ENCODE measurements around the gene ACAA1. TPM values are rescaled to one million over a fixed set of nuclear protein-coding genes. Genes with fewer than 3 reads are reported as not detected.
A peak's percentile ranks its signal among the peaks of the same experiment; 100 is the strongest.
"Not testable (repeated sequence)": the region's sequence is repeated elsewhere in the genome, so short reads cannot be mapped to it uniquely, and the experiment has no call there.

The ACAA1 gene
- total RNA-seq, 2 experiments from 2014 or later, result 52.2 to 64.6 TPM

DNA sequence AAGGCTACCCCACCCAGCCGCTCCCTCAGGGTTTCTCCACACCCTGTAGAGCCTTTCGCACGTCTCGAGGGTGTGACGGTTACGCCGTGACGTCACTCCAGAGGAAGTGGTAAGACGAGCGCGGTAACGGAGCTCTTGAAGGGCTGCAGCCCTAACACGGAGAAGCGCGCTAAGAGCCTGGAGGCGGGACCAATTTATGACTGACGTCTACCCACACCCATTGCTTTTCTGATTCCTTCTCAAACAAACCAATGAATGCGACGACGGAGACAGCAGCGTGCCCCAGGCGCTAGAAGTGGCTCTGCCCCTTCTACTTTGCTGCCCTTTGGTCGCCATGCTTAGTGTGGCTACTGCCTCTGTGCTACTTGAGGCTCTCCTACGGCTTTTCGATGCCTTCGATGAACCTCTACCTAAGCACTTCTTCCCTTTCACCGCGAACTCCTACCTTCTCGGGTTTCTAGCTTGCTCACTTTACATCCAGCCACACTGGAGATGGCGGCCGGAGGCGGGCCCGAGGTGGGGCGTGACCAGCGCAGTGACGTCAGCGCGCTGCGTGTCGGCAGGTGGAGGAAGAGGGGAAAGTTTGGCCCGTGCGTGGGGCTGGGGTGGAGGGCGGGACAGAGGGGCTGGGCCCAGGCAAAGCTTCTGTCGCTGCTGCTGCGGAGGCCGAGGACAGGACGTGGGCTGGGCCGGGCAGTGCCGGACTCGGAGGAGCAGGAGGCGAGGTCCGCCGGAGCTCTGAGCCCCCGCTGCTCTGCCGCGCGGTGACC is 28.2 kb upstream of the ACAA1 start, which contains the start of gene OXSR1:
Gene OXSR1 (plus strand): TSS at position 586 of the 770 bp plus-strand sequence. CDS start 340 bp downstream, outside the sequence.
- peak within 1 kb of the TSS; percentile 99 for H3K27ac Mint-ChIP-seq
- peaks cover 40% of the 10 kb centered on the region for H3K4me1 Mint-ChIP-seq
- peak; percentile 94 for ATAC-seq
- H3K4me3 Mint-ChIP-seq, result peak within 1 kb of the TSS; percentile 92
- H3K27me3 Mint-ChIP-seq, result no peaks in the 10 kb centered on the region
- no peaks in the 10 kb centered on the region for H3K9me3 Mint-ChIP-seq (ENCODE audit: low read depth)
- DNase-seq, result peak; percentile 98
- intact Hi-C loops (cut with DNase I, micrococcal nuclease), result loop anchor here (1.0 to 10.0 kb wide), 9 partner anchors 28 to 1241 kb away; partner anchors contain the start of genes ACAA1 (in 2 of the 2), DLEC1 (in 1 of the 2), RPSA (in 1 of the 2) and SCN11A (in 1 of the 2)
- peaks cover 16% of the 10 kb centered on the region for H3K36me3 Mint-ChIP-seq (ENCODE audit: low read depth)
- CTCF ChIA-PET, result interaction anchor here (0.7 to 2.0 kb wide), 10 partner anchors 10 to 315 kb away, joined by 3 to 8 read pairs (median 4); partner anchors contain the start of genes ACAA1 and MYD88
- POLR2A ChIA-PET, result interaction anchor here (0.8 to 4.1 kb wide), 7 partner anchors 21 to 182 kb away, joined by 3 to 47 read pairs (median 5); partner anchors contain the start of genes ACAA1, MYD88 and XYLB

DNA sequence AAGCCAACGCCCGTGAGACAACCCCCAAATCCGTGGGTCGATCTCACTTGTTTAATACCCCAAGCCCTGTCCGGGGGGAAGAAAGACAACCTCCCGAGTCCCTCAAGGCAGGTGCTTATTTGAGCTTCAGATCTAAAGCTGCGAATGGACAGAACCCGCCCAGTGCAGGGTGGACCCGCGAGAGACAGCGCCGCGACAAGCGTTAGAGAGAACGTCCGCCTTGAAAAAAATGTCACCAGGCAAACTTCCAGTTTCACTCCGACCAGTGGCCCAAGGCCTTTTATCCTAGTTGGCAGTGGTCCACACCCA is 27.7 kb upstream of the ACAA1 start:
- intact Hi-C loops (cut with DNase I, micrococcal nuclease), result loop anchor here (10.0 kb wide), 2 partner anchors 130 to 1100 kb away; partner anchors contain the start of gene DLEC1 (in 1 of the 2)
- POLR2A ChIA-PET, result interaction anchor here (0.8 to 4.1 kb wide), 6 partner anchors 21 to 182 kb away, joined by 3 to 47 read pairs (median 4); partner anchors contain the start of genes ACAA1, MYD88 and XYLB
- Mint-ChIP-seq H3K27me3 (no peaks in the 10 kb centered on the region), H3K36me3 (ENCODE audit: low read depth) (peaks cover 16% of the 10 kb centered on the region), H3K4me3 (peak overlapping the region; percentile 92), H3K4me1 (peaks cover 38% of the 10 kb centered on the region), H3K9me3 (ENCODE audit: low read depth) (no peaks in the 10 kb centered on the region), H3K27ac (peak overlapping the region; percentile 99)
- peak; percentile 21 for ATAC-seq
- CTCF ChIA-PET, result interaction anchor here (0.5 to 2.0 kb wide), 13 partner anchors 8 to 316 kb away, joined by 3 to 8 read pairs (median 4); partner anchors contain the start of genes ACAA1 and MYD88
- DNase-seq, result no peak

DNA sequence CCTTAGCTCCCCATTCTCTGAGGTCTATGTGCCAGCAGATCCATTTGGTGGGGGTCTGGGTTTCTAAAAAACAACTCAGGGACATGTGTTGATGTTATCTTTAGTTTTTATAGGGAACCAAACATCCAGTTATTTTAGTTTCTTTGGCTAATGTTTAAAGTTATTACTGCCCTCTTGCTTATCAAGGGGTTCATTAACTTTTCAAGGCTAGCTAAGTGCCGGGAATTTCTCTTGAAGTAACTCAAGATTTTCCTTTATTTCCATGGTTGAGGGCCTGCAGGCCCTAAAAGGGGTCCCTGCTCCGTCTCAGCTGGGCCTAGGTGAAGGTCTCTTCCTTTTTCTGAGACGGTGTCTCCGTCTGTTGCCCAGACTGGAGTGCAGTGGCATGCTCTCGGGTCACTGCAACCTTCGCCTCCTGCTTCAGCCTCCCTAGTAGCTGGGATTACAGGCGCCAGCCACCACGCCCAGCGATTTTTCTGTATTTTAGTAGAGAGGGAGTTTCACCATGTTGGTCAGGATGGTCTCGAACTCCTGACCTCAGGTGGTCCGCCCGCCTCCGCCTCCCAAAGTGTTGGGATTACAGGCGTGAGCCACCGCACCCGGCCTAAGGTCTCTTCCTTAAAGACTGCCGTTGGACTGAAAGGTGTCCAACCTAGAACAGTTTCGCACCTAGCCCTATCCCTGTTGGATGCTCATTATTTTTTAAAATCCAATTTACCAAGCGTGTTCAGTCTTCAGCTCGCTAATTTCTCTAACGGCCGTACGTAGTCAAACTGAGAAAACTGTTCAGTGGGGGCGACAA is 27.1 kb upstream of the ACAA1 start:
- ATAC-seq (no peak), DNase-seq (no peak)
- CTCF ChIA-PET, result interaction anchor here (0.5 to 2.0 kb wide), 20 partner anchors 9 to 316 kb away, joined by 3 to 16 read pairs (median 4); partner anchors contain the start of genes ACAA1 and MYD88
- POLR2A ChIA-PET, result interaction anchor here (0.8 to 4.1 kb wide), 6 partner anchors 22 to 183 kb away, joined by 3 to 47 read pairs (median 4); partner anchors contain the start of genes ACAA1, MYD88 and XYLB
- Mint-ChIP-seq H3K4me3 (peak overlapping the region; percentile 92), H3K9me3 (ENCODE audit: low read depth) (no peaks in the 10 kb centered on the region), H3K4me1 (peaks cover 32% of the 10 kb centered on the region), H3K36me3 (ENCODE audit: low read depth) (peaks cover 16% of the 10 kb centered on the region), H3K27ac (peak overlapping the region; percentile 99), H3K27me3 (no peaks in the 10 kb centered on the region)
- intact Hi-C loops (cut with DNase I, micrococcal nuclease), result loop anchor here (10.0 kb wide), 2 partner anchors 129 to 1101 kb away; partner anchors contain the start of gene DLEC1 (in 1 of the 2)

DNA sequence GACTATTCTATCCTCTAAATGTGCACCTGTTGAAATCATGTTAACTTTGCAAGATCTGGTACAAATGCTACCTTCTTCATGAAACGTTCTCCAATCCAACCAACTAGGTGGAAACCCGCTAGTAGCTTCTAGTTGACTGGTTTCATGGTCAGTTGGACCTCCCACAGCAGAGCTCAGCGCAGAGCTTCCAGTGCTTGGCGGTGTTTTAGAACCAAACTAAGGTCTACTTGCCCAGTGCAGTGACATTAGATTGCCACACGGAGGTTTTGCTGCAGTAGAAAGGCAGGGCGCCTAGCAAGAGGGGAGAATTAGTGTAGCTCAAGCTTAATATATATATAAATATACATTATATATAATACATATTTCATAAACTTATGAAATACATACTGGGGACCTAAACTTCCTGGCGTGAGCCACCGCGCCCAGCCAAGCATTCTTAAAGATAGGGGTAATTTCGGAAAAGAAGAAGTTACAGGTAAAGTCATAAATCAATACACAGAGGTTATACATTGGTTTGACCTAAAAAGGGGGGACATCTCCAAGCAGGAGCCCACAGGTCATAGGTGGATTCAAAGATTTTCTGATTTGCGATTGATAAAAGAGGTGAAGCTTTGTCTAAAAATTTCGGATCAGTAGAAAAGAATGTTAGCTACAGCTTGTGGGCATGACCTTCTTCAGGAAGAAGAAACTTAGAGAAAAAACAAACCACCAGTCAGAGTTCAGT is 26.4 kb upstream of the ACAA1 start:
- DNase-seq, result peak; percentile 48
- POLR2A ChIA-PET, result interaction anchor here (0.9 to 4.1 kb wide), 2 partner anchors 22 to 25 kb away, joined by 3 to 47 read pairs; partner anchors contain the start of genes ACAA1 and MYD88
- Mint-ChIP-seq H3K9me3 (ENCODE audit: low read depth) (no peaks in the 10 kb centered on the region), H3K27me3 (no peaks in the 10 kb centered on the region), H3K4me1 (peaks cover 25% of the 10 kb centered on the region), H3K27ac (no peak overlapping the region), H3K4me3 (no peak overlapping the region), H3K36me3 (ENCODE audit: low read depth) (peaks cover 16% of the 10 kb centered on the region)
- CTCF ChIA-PET, result interaction anchor here (0.6 to 2.0 kb wide), 12 partner anchors 8 to 180 kb away, joined by 3 to 16 read pairs (median 4); partner anchors contain the start of genes ACAA1 and MYD88
- no peak for ATAC-seq
- intact Hi-C loops (cut with DNase I, micrococcal nuclease), result loop anchor here (10.0 kb wide), 2 partner anchors 128 to 1102 kb away; partner anchors contain the start of gene DLEC1 (in 1 of the 2)

DNA sequence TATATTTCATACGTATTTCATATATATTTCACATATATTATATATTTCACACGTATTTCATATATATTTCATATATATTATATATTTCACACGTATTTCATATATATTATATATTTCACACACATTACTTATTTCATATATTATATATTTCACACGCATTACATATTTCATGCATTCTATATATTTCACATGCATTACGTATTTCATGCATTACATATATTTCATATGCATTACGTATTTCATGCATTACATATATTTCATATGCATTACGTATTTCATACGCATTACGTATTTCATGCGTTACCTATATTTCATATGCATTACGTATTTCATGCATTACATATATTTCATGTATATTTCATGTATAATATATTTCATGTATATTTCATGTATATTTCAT is 23.8 kb upstream of the ACAA1 start:
- POLR2A ChIA-PET; H3K27ac Mint-ChIP-seq; ATAC-seq; H3K36me3 Mint-ChIP-seq (ENCODE audit: low read depth); H3K9me3 Mint-ChIP-seq (ENCODE audit: low read depth); H3K4me3 Mint-ChIP-seq; H3K27me3 Mint-ChIP-seq; DNase-seq; H3K4me1 Mint-ChIP-seq; CTCF ChIA-PET: not testable (repeated sequence)
- intact Hi-C loops (cut with DNase I, micrococcal nuclease), result loop anchor here (10.0 kb wide), 2 partner anchors 126 to 1104 kb away; partner anchors contain the start of gene DLEC1 (in 1 of the 2)

DNA sequence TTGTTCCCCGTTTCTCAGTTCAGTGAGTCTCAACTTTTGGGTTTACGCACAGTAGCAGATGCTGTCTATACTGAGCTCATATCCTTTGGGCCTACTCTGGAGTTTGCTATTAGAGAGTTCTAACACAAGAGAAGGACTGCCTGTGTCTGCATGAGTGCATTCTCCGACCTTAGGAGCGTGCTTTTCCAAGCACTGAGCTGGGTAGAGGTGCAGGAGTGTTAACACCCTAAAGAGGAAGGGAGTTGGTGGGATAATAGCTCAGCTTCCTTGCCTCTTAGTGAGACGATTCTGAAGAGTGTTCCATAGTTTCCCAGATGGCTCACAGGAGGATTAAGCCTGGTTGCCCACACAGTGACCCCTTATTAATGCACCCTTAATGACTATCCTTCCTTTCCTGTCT is 21.5 kb upstream of the ACAA1 start:
- Mint-ChIP-seq H3K4me3 (no peak overlapping the region), H3K36me3 (ENCODE audit: low read depth) (no peaks in the 10 kb centered on the region), H3K27ac (no peak overlapping the region), H3K9me3 (ENCODE audit: low read depth) (no peaks in the 10 kb centered on the region), H3K27me3 (no peaks in the 10 kb centered on the region), H3K4me1 (peaks cover 5% of the 10 kb centered on the region)
- CTCF ChIA-PET, result interaction anchor here (1.0 kb wide), 1 partner anchor 140 kb away, joined by 3 read pairs; no protein-coding TSS in a partner anchor
- POLR2A ChIA-PET, result no interaction called here
- DNase-seq, result no peak
- intact Hi-C loops (cut with DNase I, micrococcal nuclease), result no loop called here
- ATAC-seq, result no peak

DNA sequence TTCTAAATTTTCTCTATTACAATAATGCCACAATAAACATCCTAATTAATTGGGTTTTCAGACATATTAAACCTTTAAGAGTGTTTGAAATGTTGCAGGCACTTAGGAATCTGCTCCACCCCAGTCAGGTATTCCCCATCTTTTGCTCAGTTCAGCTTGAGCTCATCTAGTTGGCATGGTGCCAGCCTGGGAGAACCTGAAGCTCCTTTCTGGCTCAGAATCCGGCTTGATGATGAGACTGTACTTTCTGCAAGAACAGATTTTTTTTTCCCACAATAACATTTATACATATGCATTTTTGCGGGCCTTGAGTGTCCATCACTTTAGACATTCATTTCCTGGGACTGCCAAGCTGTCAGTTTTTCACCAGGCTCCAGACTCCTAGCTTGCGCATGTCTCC is 20.7 kb upstream of the ACAA1 start:
- no peak overlapping the region for H3K4me3 Mint-ChIP-seq
- H3K4me1 Mint-ChIP-seq, result peaks cover 11% of the 10 kb centered on the region
- POLR2A ChIA-PET, result no interaction called here
- CTCF ChIA-PET, result interaction anchor here (1.0 to 1.5 kb wide), 2 partner anchors 9 to 18 kb away, joined by 3 to 4 read pairs; no protein-coding TSS in a partner anchor
- ATAC-seq (no peak), DNase-seq (no peak)
- no peaks in the 10 kb centered on the region for H3K36me3 Mint-ChIP-seq (ENCODE audit: low read depth)
- no peak overlapping the region for H3K27ac Mint-ChIP-seq
- intact Hi-C loops (cut with DNase I, micrococcal nuclease), result no loop called here
- H3K9me3 Mint-ChIP-seq (ENCODE audit: low read depth), result no peaks in the 10 kb centered on the region
- no peaks in the 10 kb centered on the region for H3K27me3 Mint-ChIP-seq

DNA sequence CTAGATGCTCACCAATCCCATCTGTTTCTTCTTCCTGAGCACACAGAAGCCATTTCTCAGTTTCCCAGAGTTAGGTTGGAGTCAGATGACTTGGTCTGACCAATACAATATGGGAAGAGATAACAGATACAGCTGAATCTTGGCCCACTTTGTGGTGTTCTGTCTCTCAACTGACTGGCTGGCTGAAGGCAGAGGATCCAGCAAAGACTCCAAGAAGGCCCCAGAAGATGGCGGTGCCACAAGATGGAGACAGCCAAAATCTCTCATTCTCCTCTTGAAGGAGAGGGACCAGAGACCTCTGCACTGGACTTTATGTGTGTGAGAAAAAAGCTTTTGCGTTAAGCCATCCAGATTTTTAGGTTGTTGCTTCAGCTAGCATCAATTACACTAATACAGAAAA is 20.2 kb upstream of the ACAA1 start:
- peaks cover 14% of the 10 kb centered on the region for H3K4me1 Mint-ChIP-seq
- H3K4me3 Mint-ChIP-seq, result no peak overlapping the region
- no peaks in the 10 kb centered on the region for H3K27me3 Mint-ChIP-seq
- DNase-seq (no peak), ATAC-seq (no peak)
- H3K27ac Mint-ChIP-seq, result no peak overlapping the region
- no peaks in the 10 kb centered on the region for H3K36me3 Mint-ChIP-seq (ENCODE audit: low read depth)
- ChIA-PET POLR2A (no interaction called here), CTCF (interaction anchor here (1.0 to 1.5 kb wide), 3 partner anchors 9 to 99 kb away, joined by 3 to 4 read pairs (median 3); no protein-coding TSS in a partner anchor)
- intact Hi-C loops (cut with DNase I, micrococcal nuclease), result no loop called here
- no peaks in the 10 kb centered on the region for H3K9me3 Mint-ChIP-seq (ENCODE audit: low read depth)

DNA sequence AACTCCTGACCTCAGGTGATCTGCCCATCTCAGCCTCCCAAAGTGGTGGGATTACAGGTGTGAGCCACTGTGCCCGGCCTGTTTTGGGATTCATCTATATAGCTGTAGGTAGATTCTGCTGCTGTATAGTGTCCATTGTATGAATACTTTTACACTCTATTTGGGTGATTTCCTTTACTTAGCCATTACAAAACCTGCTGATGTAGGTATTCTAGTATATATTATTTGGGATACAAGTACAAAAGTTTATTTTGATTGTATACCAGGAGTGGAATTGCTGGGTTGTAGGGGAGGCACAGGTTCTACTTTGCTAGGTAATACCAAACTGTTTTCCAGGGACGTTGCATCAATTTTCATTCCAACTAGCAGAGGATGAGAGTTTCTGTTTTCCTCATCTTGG is 18.9 kb upstream of the ACAA1 start:
- ATAC-seq (no peak), DNase-seq (no peak)
- no peak overlapping the region for H3K27ac Mint-ChIP-seq
- H3K4me3 Mint-ChIP-seq, result no peak overlapping the region
- H3K4me1 Mint-ChIP-seq, result peaks cover 26% of the 10 kb centered on the region
- ChIA-PET CTCF (interaction anchor here (0.5 to 2.3 kb wide), 3 partner anchors 9 to 1059 kb away, joined by 3 to 8 read pairs (median 3); partner anchors contain the start of gene OXSR1), POLR2A (no interaction called here)
- intact Hi-C loops (cut with DNase I, micrococcal nuclease), result no loop called here
- no peaks in the 10 kb centered on the region for H3K27me3 Mint-ChIP-seq
- no peaks in the 10 kb centered on the region for H3K36me3 Mint-ChIP-seq (ENCODE audit: low read depth)
- H3K9me3 Mint-ChIP-seq (ENCODE audit: low read depth), result no peaks in the 10 kb centered on the region

DNA sequence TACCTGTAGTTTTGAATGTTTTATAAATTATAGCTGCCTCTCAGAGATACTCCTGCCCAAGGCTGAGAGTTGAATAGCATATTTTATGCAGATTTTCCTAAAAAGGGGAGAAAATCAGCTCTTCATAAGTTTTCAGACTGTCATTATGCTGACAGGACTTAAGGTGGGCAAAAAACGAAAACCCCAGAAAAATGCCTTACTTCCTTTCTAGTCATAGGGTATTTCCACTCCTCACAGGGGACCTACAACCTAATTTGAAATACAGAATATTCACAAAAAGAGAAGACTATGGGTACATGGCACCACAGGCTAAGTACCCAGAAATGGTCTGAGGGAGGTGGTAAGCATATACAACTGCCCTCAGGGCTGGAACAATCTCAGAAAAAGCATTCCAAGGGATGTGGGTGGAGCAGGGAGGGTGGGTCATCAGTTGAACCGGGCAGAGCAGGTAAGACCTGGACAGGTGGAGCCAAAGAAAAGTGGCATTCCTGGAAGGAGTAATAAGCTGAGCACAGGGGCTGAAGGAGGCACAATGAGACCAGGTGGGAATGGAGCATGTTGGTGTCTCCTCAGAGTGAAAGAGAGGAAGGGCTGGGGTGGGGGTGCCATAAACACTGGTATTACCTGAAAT is 17.8 kb upstream of the ACAA1 start:
- Mint-ChIP-seq H3K27me3 (no peaks in the 10 kb centered on the region), H3K4me3 (no peak overlapping the region), H3K9me3 (ENCODE audit: low read depth) (no peaks in the 10 kb centered on the region), H3K27ac (no peak overlapping the region), H3K4me1 (peaks cover 27% of the 10 kb centered on the region), H3K36me3 (ENCODE audit: low read depth) (no peaks in the 10 kb centered on the region)
- ATAC-seq (no peak), DNase-seq (no peak)
- CTCF ChIA-PET, result interaction anchor here (0.7 to 2.3 kb wide), 3 partner anchors 10 to 1060 kb away, joined by 3 to 8 read pairs (median 3); partner anchors contain the start of genes ACAA1 and OXSR1
- intact Hi-C loops (cut with DNase I, micrococcal nuclease), result no loop called here
- POLR2A ChIA-PET, result no interaction called here

Data from activated CD4-positive, alpha-beta T cell treated with anti-CD3 and anti-CD28 coated beads for 36 hours (primary cell).